Measurements from ENCODE around the gene SACS. TPM values are rescaled to one million over a fixed set of nuclear protein-coding genes. Genes with fewer than 3 reads are reported as not detected.
"Not testable (repeated sequence)": the region's sequence is repeated elsewhere in the genome, so short reads cannot be mapped to it uniquely, and the experiment has no call there.

The SACS gene
- total RNA-seq, 1 donor from 2014 or later, result 87.9 TPM

GRCh38 chr13:23408026-23408425 lies 25.5 kb downstream of the SACS start:
- no peaks in the 10 kb centered on the region for H3K27me3 Mint-ChIP-seq (ENCODE audit: low read depth)
- no peak overlapping the region for H3K27ac Mint-ChIP-seq (ENCODE audit: unreplicated experiment)
- peaks cover 4% of the 10 kb centered on the region for H3K4me1 Mint-ChIP-seq (ENCODE audit: low read depth)
- H3K9me3 Mint-ChIP-seq (ENCODE audit: low read depth), result peaks cover 21% of the 10 kb centered on the region
- TF ChIP-seq CTCF (IDR thresholded peaks at IDR 0.05), result no peak
- H3K36me3 Mint-ChIP-seq (ENCODE audit: low read depth), result peaks cover 35% of the 10 kb centered on the region
- DNase-seq (ENCODE audit: low spot score), result no peak
- no peak overlapping the region for H3K4me3 Mint-ChIP-seq (ENCODE audit: unreplicated experiment)

GRCh38 chr13:23401156-23401555 lies 32.3 kb downstream of the SACS start:
- H3K27me3 Mint-ChIP-seq (ENCODE audit: low read depth); H3K4me3 Mint-ChIP-seq (ENCODE audit: unreplicated experiment); DNase-seq (ENCODE audit: low spot score); H3K27ac Mint-ChIP-seq (ENCODE audit: unreplicated experiment): not testable (repeated sequence)
- Mint-ChIP-seq H3K9me3 (ENCODE audit: low read depth) (peaks cover 31% of the 10 kb centered on the region), H3K4me1 (ENCODE audit: low read depth) (peaks cover 14% of the 10 kb centered on the region), H3K36me3 (ENCODE audit: low read depth) (peaks cover 24% of the 10 kb centered on the region)

GRCh38 chr13:23399347-23399746 lies 34.2 kb downstream of the SACS start:
- no peak for DNase-seq (ENCODE audit: low spot score)
- H3K27ac Mint-ChIP-seq (ENCODE audit: unreplicated experiment), result peak overlapping the region; percentile 81
- peaks cover 14% of the 10 kb centered on the region for H3K4me1 Mint-ChIP-seq (ENCODE audit: low read depth)
- H3K4me3 Mint-ChIP-seq (ENCODE audit: unreplicated experiment), result no peak overlapping the region
- no peak for TF ChIP-seq CTCF (IDR thresholded peaks at IDR 0.05)
- H3K27me3 Mint-ChIP-seq (ENCODE audit: low read depth), result no peaks in the 10 kb centered on the region
- H3K36me3 Mint-ChIP-seq (ENCODE audit: low read depth), result peaks cover 14% of the 10 kb centered on the region
- peaks cover 18% of the 10 kb centered on the region for H3K9me3 Mint-ChIP-seq (ENCODE audit: low read depth)

GRCh38 chr13:23394821-23395220 lies 38.7 kb downstream of the SACS start:
- TF ChIP-seq CTCF (IDR thresholded peaks at IDR 0.05), result no peak
- no peak for DNase-seq (ENCODE audit: low spot score)
- Mint-ChIP-seq H3K27ac (ENCODE audit: unreplicated experiment) (no peak overlapping the region), H3K27me3 (ENCODE audit: low read depth) (no peaks in the 10 kb centered on the region), H3K4me1 (ENCODE audit: low read depth) (peaks cover 18% of the 10 kb centered on the region), H3K9me3 (ENCODE audit: low read depth) (peaks cover 7% of the 10 kb centered on the region), H3K4me3 (ENCODE audit: unreplicated experiment) (no peak overlapping the region), H3K36me3 (ENCODE audit: low read depth) (peaks cover 6% of the 10 kb centered on the region)

GRCh38 chr13:23392925-23393645 lies 40.4 kb downstream of the SACS start:
- no peak for TF ChIP-seq CTCF (IDR thresholded peaks at IDR 0.05)
- Mint-ChIP-seq H3K4me3 (ENCODE audit: unreplicated experiment) (no peak overlapping the region), H3K27me3 (ENCODE audit: low read depth) (no peaks in the 10 kb centered on the region), H3K9me3 (ENCODE audit: low read depth) (no peaks in the 10 kb centered on the region), H3K27ac (ENCODE audit: unreplicated experiment) (no peak overlapping the region), H3K4me1 (ENCODE audit: low read depth) (peaks cover 13% of the 10 kb centered on the region), H3K36me3 (ENCODE audit: low read depth) (no peaks in the 10 kb centered on the region)
- no peak for DNase-seq (ENCODE audit: low spot score)

GRCh38 chr13:23392313-23392712 lies 41.2 kb downstream of the SACS start:
- Mint-ChIP-seq H3K4me1 (ENCODE audit: low read depth) (peaks cover 13% of the 10 kb centered on the region), H3K9me3 (ENCODE audit: low read depth) (no peaks in the 10 kb centered on the region), H3K4me3 (ENCODE audit: unreplicated experiment) (no peak overlapping the region), H3K27ac (ENCODE audit: unreplicated experiment) (peak overlapping the region; percentile 51), H3K36me3 (ENCODE audit: low read depth) (no peaks in the 10 kb centered on the region), H3K27me3 (ENCODE audit: low read depth) (no peaks in the 10 kb centered on the region)
- TF ChIP-seq CTCF (IDR thresholded peaks at IDR 0.05), result no peak
- no peak for DNase-seq (ENCODE audit: low spot score)

Measured in chondrocyte (in vitro differentiated cells).